SHP77 treated with DMSO at 0.1 percent for 48 hours (cell line): Measurements from ENCODE around the gene RDH13.
A peak's percentile ranks its signal among the peaks of the same experiment; 100 is the strongest.

ENCODE experiments used
- DNase-seq: peaks from one replicate; lab custom pipeline; 2025; lab: John Stamatoyannopoulos, UW

RDH13 gene

GRCh38 chr19:55091955-55092354, 29.0 kb upstream of the RDH13 start:
- DNase-seq, result no peak

- no peak for DNase-seq
These were observed 28.4 kb upstream of the RDH13 start for GRCh38 chr19:55091126-55091910.

GRCh38 chr19:55090564-55090963, 27.6 kb upstream of the RDH13 start:
- DNase-seq, result no peak

GRCh38 chr19:55089342-55089944, 26.5 kb upstream of the RDH13 start:
- DNase-seq, result no peak

- no peak for DNase-seq
These were observed 25.8 kb upstream of the RDH13 start for GRCh38 chr19:55088543-55089341.

- no peak for DNase-seq
These were observed 25.1 kb upstream of the RDH13 start for GRCh38 chr19:55088021-55088451.

GRCh38 chr19:55087542-55087901, 24.6 kb upstream of the RDH13 start:
- DNase-seq, result no peak

- DNase-seq, result no peak
These were observed 24.0 kb upstream of the RDH13 start for GRCh38 chr19:55086730-55087541.

GRCh38 chr19:55085923-55086715, 23.2 kb upstream of the RDH13 start:
- DNase-seq, result no peak

- DNase-seq, result no peak
These were observed 21.5 kb upstream of the RDH13 start for GRCh38 chr19:55084416-55084815.

GRCh38 chr19:55083004-55083850, 20.3 kb upstream of the RDH13 start:
- no peak for DNase-seq

GRCh38 chr19:55082020-55082851, 19.3 kb upstream of the RDH13 start:
- no peak for DNase-seq

GRCh38 chr19:55081770-55082019, 18.7 kb upstream of the RDH13 start:
- no peak for DNase-seq

- DNase-seq, result peak; percentile 65
These were observed 18.2 kb upstream of the RDH13 start for GRCh38 chr19:55080968-55081769.

GRCh38 chr19:55080121-55080967, 17.4 kb upstream of the RDH13 start:
- peak; percentile 53 for DNase-seq

- no peak for DNase-seq
These were observed 16.6 kb upstream of the RDH13 start for GRCh38 chr19:55079400-55080038.

- DNase-seq, result no peak
These were observed 16.0 kb upstream of the RDH13 start for GRCh38 chr19:55078996-55079395.
